HG02642 (cell line): Measurements from ENCODE around the gene UPK3BL2.
"Not testable (repeated sequence)": the region's sequence is repeated elsewhere in the genome, so short reads cannot be mapped to it uniquely, and the experiment has no call there.

ENCODE experiments used
- ATAC-seq: cut with Tn5 transposase; IDR thresholded peaks from one replicate; pipeline ENCODE4 v1.9.1; 2021; ENCODE audit warnings: mild to moderate bottlenecking; ENCODE audit not compliant: unreplicated experiment, poor library complexity

UPK3BL2 gene

DNA sequence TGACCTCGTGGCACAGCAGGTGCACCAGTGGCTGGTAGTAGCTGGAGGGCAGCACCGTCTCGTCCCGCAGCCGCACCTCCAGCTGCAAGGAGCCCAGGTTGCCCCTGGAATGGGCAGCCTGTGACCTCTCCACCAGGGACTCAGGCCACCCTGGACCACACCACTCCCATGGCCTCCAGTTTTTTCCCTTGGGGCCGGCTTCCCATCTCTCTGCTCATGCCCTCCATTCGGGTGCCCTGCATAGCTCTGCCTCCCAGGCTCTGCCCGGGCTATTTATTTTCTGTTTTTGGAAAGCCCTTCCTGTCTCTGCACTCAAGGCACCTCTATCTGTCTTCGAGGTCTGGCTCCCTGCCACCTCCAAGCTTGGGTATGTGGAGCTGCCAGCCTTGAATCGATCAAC lies 46.6 kb downstream of the UPK3BL2 start:
- ATAC-seq, result not testable (repeated sequence)

DNA sequence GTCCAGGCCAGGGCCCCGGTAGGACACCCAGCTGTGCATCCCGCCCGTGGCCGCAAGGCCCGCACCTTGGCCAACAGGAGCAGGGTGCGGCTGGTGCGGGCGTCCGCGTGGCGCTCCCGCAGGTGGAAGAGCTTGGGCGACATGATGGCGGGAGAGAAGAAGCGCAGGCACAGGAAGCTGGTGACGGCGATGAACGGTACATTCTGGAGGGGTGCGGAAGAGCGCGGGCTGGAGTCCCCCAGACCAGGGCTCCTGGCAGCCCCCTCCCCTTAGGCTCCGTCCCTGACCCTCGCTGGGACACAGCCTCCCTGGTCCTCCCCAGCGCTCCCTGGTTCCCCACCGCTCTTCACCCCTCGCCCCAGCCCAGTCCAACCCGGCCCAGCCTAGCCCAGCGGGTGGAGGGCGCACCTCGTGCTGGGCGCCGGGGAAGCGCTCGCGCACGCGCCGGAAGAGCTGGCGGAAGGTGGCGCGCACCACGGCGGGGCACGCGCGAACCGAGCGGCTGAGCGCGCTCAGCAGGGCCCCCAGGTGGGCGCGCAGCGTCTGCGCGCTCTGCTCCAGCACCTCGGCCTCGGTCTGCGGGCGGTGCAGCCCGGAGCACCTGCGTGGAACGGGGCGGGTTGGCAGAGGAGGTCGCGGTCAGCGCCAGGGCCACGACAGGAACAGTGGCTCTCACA lies 48.9 kb downstream of the UPK3BL2 start:
- peak; percentile 71 for ATAC-seq

DNA sequence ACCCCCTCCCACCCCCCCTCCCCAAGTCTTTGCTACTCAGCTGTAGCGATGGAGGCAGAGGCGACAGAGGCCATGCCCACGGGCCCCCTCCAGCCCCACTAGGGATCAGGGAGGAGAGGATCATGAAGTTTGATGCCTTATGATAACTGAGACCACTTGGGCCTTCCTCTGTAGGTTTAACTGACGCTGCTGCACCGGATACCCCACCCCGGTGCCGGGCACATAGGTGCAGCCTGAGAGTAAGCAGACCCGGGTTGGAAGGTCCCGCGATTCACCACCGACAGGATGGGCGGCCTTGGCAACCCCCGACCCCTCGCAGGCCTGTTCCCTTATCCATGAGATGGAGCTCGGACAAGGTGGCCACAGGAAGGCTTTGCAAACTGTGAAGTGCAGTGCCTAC lies 49.5 kb downstream of the UPK3BL2 start:
- ATAC-seq, result not testable (repeated sequence)

DNA sequence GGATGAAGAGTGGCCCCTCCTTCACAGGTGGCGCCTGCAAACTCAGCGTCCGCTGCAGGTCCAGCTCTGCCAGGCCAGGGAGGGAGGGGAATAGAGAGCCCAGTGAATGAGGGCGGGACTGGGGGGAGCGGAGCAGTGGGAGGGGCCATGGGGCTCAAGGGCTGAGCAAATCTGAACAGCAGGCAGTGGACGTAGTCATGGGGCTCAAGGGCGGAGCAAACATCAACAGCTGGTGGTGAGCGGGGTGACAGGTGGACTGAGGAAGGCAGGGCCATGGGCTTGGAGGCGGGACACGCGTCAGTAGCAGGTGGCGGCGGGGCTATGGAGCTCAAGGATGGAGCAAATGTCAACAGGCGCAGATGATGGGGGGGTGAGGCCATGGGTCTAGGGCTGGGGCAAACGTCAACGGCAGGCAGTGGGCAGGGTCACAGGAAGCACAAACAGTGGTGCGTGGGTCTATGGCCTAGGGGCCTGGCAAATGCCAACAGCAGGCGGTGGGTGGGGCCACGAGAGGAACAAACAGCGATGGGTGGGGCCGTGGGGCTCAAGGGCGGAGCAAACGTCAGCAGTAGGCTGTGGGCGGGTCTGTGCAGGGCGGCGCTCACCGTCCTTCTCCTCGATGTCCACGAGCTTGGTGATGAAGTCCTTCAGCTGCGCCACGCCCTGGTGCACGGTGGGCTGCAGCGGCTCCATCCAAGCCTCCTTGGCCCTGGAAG lies 50.1 kb downstream of the UPK3BL2 start:
- ATAC-seq, result not testable (repeated sequence)

DNA sequence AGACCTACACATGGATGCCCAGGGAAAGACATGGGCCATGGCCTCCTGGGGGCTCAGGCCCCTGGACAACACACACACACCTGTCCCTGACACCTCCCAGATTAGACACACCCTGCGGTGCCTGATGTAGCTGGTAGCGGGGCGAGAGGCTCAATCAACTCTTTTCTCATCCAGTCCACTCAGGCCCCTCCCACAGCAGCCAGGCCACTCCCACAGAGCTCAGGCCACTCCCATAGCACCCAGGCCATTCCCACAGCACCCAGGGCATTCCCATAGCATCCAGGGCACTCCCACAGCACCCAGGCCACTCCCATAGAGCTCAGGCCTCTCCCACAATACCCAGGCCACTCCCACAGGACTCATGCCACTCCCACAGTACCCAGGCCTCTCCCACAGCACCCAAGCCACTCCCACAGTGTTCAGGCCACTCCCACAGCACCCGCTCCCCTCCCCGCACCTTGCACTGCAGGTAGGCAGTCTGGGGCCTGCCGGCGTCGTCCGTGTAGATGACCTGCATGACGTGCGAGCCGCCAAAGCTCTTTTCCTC lies 52.9 kb downstream of the UPK3BL2 start:
- peak; percentile 56 for ATAC-seq
